ENCODE measurements around the gene SF3B5.

The SF3B5 gene

GRCh38 chr6:144077871-144078270 lies 17.5 kb downstream of the SF3B5 start:
- no peak for TF ChIP-seq CTCF (IDR thresholded peaks at IDR 0.05; ENCODE audit: poor library complexity, severe bottlenecking)
- DNase-seq (ENCODE audit: low spot score), result no peak
- H3K4me1 ChIP-seq (ENCODE audit: insufficient read depth, poor library complexity, severe bottlenecking), result no peaks in the 10 kb centered on the region
- no peaks in the 10 kb centered on the region for H3K9me3 ChIP-seq (ENCODE audit: severe bottlenecking)
- H3K4me3 ChIP-seq (ENCODE audit: severe bottlenecking), result no peak overlapping the region
- no peak for ATAC-seq (ENCODE audit: low read depth)
- H3K27me3 ChIP-seq (ENCODE audit: insufficient read depth, poor library complexity, severe bottlenecking), result no peaks in the 10 kb centered on the region
- H3K27ac ChIP-seq (ENCODE audit: poor library complexity, severe bottlenecking), result no peak overlapping the region
- H3K36me3 ChIP-seq (ENCODE audit: low read depth), result no peaks in the 10 kb centered on the region

- TF ChIP-seq CTCF (IDR thresholded peaks at IDR 0.05; ENCODE audit: poor library complexity, severe bottlenecking), result no peak
- Histone ChIP-seq H3K4me3 (ENCODE audit: severe bottlenecking) (no peak overlapping the region), H3K36me3 (ENCODE audit: low read depth) (no peaks in the 10 kb centered on the region), H3K4me1 (ENCODE audit: insufficient read depth, poor library complexity, severe bottlenecking) (no peaks in the 10 kb centered on the region), H3K9me3 (ENCODE audit: severe bottlenecking) (no peaks in the 10 kb centered on the region), H3K27me3 (ENCODE audit: insufficient read depth, poor library complexity, severe bottlenecking) (no peaks in the 10 kb centered on the region), H3K27ac (ENCODE audit: poor library complexity, severe bottlenecking) (no peak overlapping the region)
- DNase-seq (ENCODE audit: low spot score) (no peak), ATAC-seq (ENCODE audit: low read depth) (no peak)
These were observed 19.5 kb downstream of the SF3B5 start for GRCh38 chr6:144075875-144076274.

- DNase-seq (ENCODE audit: low spot score), result no peak
- Histone ChIP-seq H3K9me3 (ENCODE audit: severe bottlenecking) (no peaks in the 10 kb centered on the region), H3K27ac (ENCODE audit: poor library complexity, severe bottlenecking) (no peak overlapping the region), H3K4me3 (ENCODE audit: severe bottlenecking) (no peak overlapping the region), H3K36me3 (ENCODE audit: low read depth) (no peaks in the 10 kb centered on the region), H3K4me1 (ENCODE audit: insufficient read depth, poor library complexity, severe bottlenecking) (no peaks in the 10 kb centered on the region), H3K27me3 (ENCODE audit: insufficient read depth, poor library complexity, severe bottlenecking) (no peaks in the 10 kb centered on the region)
- TF ChIP-seq CTCF (IDR thresholded peaks at IDR 0.05; ENCODE audit: poor library complexity, severe bottlenecking), result no peak
- no peak for ATAC-seq (ENCODE audit: low read depth)
These were observed 20.2 kb downstream of the SF3B5 start for GRCh38 chr6:144075187-144075586.

- H3K27me3 ChIP-seq (ENCODE audit: insufficient read depth, poor library complexity, severe bottlenecking), result no peaks in the 10 kb centered on the region
- no peaks in the 10 kb centered on the region for H3K4me1 ChIP-seq (ENCODE audit: insufficient read depth, poor library complexity, severe bottlenecking)
- H3K4me3 ChIP-seq (ENCODE audit: severe bottlenecking), result no peak overlapping the region
- ATAC-seq (ENCODE audit: low read depth) (no peak), DNase-seq (ENCODE audit: low spot score) (no peak)
- H3K9me3 ChIP-seq (ENCODE audit: severe bottlenecking), result no peaks in the 10 kb centered on the region
- TF ChIP-seq CTCF (IDR thresholded peaks at IDR 0.05; ENCODE audit: poor library complexity, severe bottlenecking), result no peak
- H3K36me3 ChIP-seq (ENCODE audit: low read depth), result no peaks in the 10 kb centered on the region
- no peak overlapping the region for H3K27ac ChIP-seq (ENCODE audit: poor library complexity, severe bottlenecking)
These were observed 22.3 kb downstream of the SF3B5 start for GRCh38 chr6:144073024-144073423.

GRCh38 chr6:144069506-144069905 lies 25.9 kb downstream of the SF3B5 start:
- no peak overlapping the region for H3K4me3 ChIP-seq (ENCODE audit: severe bottlenecking)
- no peak overlapping the region for H3K27ac ChIP-seq (ENCODE audit: poor library complexity, severe bottlenecking)

More at GRCh38 chr6:144069506-144069905, 25.9 kb downstream of the SF3B5 start:
- no peak for DNase-seq (ENCODE audit: low spot score)
- no peaks in the 10 kb centered on the region for H3K4me1 ChIP-seq (ENCODE audit: insufficient read depth, poor library complexity, severe bottlenecking)
- ATAC-seq (ENCODE audit: low read depth), result no peak
- no peaks in the 10 kb centered on the region for H3K36me3 ChIP-seq (ENCODE audit: low read depth)
- peaks cover 25% of the 10 kb centered on the region for H3K27me3 ChIP-seq (ENCODE audit: insufficient read depth, poor library complexity, severe bottlenecking)
- no peaks in the 10 kb centered on the region for H3K9me3 ChIP-seq (ENCODE audit: severe bottlenecking)
- no peak for TF ChIP-seq CTCF (IDR thresholded peaks at IDR 0.05; ENCODE audit: poor library complexity, severe bottlenecking)
